Testis (tissue), 2 donors: ENCODE results near the gene PARK7.

Source experiments
- CTCF ChIP-seq, 3 experiments: fragments of 450-650 bp in 2 of 3; fragments of 200-600 bp in 1 of 3; sonication (generic) in 1 of 3; IDR thresholded peaks; one replicate each; pipeline ENCODE4 v1.5.1; 2016 to 2019; ENCODE audit warnings: antibody characterized with exemption in 3 of 3, mild to moderate bottlenecking in 2 of 3, moderate library complexity in 1 of 3
- POLR2A ChIP-seq: fragments of 450-650 bp; IDR thresholded peaks from one replicate; pipeline ENCODE4 v1.6.1; 2017; ENCODE audit warnings: antibody characterized with exemption, mild to moderate bottlenecking, moderate library complexity

GRCh38 chr1:7954683-7955082 is 6.8 kb upstream of the PARK7 start:
- TF ChIP-seq POLR2A: no peak
- no peak for TF ChIP-seq CTCF (IDR thresholded peaks at IDR 0.05)
